B cell (primary cell): ENCODE measurements around the gene NRP1. TPM values are rescaled to one million over a fixed set of nuclear protein-coding genes. Genes with fewer than 3 reads are reported as not detected.

Experiments
- ATAC-seq: fragments of 200-7000 bp; cut with Tn5 transposase; one replicate; pipeline ENCODE4 v1.10.0; 2021; ENCODE audit warnings: low read depth, mild to moderate bottlenecking, moderate number of reproducible peaks, moderate library complexity
- CTCF ChIA-PET: fragments of 350-600 bp; sonication (Branson Sonifier 250); formaldehyde crosslinking; loops from one replicate; lab custom pipeline; 2021; ENCODE audit warnings: antibody characterized with exemption, inconsistent platforms; lab: Charles Lee
- POLR2A ChIA-PET: fragments of 350-600 bp; sonication (Branson Sonifier 250); formaldehyde crosslinking; loops from one replicate; lab custom pipeline; 2021; ENCODE audit warnings: antibody characterized with exemption; lab: Charles Lee
- DNase-seq: peaks from one replicate; pipeline ENCODE4 v3.0.0; 2013
- H2AFZ ChIP-seq: 2 replicates; pipeline ENCODE4 v1.6.1; 2012; ENCODE audit warnings: mild to moderate bottlenecking, low read depth, low read length; ENCODE audit not compliant: insufficient read depth, poor library complexity, severe bottlenecking
- H3K27ac ChIP-seq, 2 donors: 1 replicate in 1 of 2; 2 replicates in 1 of 2; pipeline ENCODE4 v1.5.1; 2012 to 2013; ENCODE audit warnings: low read length in 2 of 2, mild to moderate bottlenecking in 2 of 2, moderate library complexity in 1 of 2
- H3K27me3 ChIP-seq, 4 experiments: fragments of 200-600 bp in 1 of 4; sonication (generic) in 1 of 4; replicated peaks in 1 of 4; 1 replicate in 2 of 4; 2 replicates in 2 of 4; pipeline versions ENCODE4 v1.6.1 to v1.7.0; 2013 to 2016; ENCODE audit warnings: low read length in 3 of 4, mild to moderate bottlenecking in 2 of 4, mixed read lengths in 1 of 4, moderate library complexity in 1 of 4; ENCODE audit not compliant: insufficient read depth in 4 of 4, control insufficient read depth in 3 of 4; ENCODE audit errors: control extremely low read depth in 1 of 4
- H3K36me3 ChIP-seq, 2 experiments: replicated peaks in 1 of 2; 1 replicate in 1 of 2; 2 replicates in 1 of 2; pipeline versions ENCODE4 v1.6.1 to v1.7.1; 2013; ENCODE audit warnings: low read length in 1 of 2; ENCODE audit not compliant: insufficient read depth in 2 of 2, control insufficient read depth in 1 of 2; ENCODE audit errors: control extremely low read depth in 1 of 2, extremely low read depth in 1 of 2
- H3K4me1 ChIP-seq, 2 donors: fragments of 200-600 bp in 1 of 2; sonication (generic) in 1 of 2; 1 replicate in 1 of 2; 2 replicates in 1 of 2; pipeline versions ENCODE4 v1.5.1 to v1.6.1; 2013 to 2017; ENCODE audit warnings: low read length in 2 of 2; ENCODE audit not compliant: control insufficient read depth in 2 of 2, insufficient read depth in 2 of 2
- H3K4me2 ChIP-seq: replicated peaks from 2 replicates; pipeline ENCODE3; 2012; ENCODE audit warnings: mild to moderate bottlenecking, low read depth, low read length; ENCODE audit not compliant: poor library complexity, severe bottlenecking
- H3K4me3 ChIP-seq, 5 experiments: fragments of 200-600 bp in 1 of 5; sonication (generic) in 1 of 5; 1 replicate in 3 of 5; 2 replicates in 2 of 5; pipeline versions ENCODE4 v1.5.1 to v1.7.0; 2011 to 2016; ENCODE audit warnings: low read length in 4 of 5, mild to moderate bottlenecking in 4 of 5, low read depth in 2 of 5, control low read depth in 1 of 5, moderate library complexity in 1 of 5; ENCODE audit not compliant: insufficient read depth in 1 of 5; ENCODE audit errors: control extremely low read depth in 1 of 5, extremely low read depth in 1 of 5
- H3K79me2 ChIP-seq: fragments of 200-600 bp; sonication (generic); one replicate; pipeline ENCODE4 v1.6.0; 2016; ENCODE audit warnings: low read length; ENCODE audit not compliant: control insufficient read depth, insufficient read depth
- H3K9ac ChIP-seq: fragments of 200-600 bp; sonication (generic); 2 replicates; pipeline ENCODE4 v1.6.1; 2017; ENCODE audit warnings: mild to moderate bottlenecking, low read length, moderate library complexity
- H3K9me3 ChIP-seq, 3 donors: one replicate each; pipeline versions ENCODE4 v1.6.1 to v1.7.1; 2013; ENCODE audit warnings: low read length in 2 of 3; ENCODE audit not compliant: control insufficient read depth in 2 of 3, insufficient read depth in 1 of 3; ENCODE audit errors: control extremely low read depth in 1 of 3
- H4K20me1 ChIP-seq: 2 replicates; pipeline ENCODE4 v1.6.0; 2012; ENCODE audit warnings: mild to moderate bottlenecking, low read length; ENCODE audit not compliant: insufficient read depth, control insufficient read depth, poor library complexity, severe bottlenecking
- H3K27ac Mint-ChIP-seq: one replicate; pipeline ENCODE4 v1.8.0; 2021; ENCODE audit warnings: mixed read lengths
- H3K27me3 Mint-ChIP-seq: one replicate; pipeline ENCODE4 v1.8.0; 2021; ENCODE audit warnings: mixed read lengths
- H3K4me1 Mint-ChIP-seq: one replicate; pipeline ENCODE4 v1.8.0; 2021; ENCODE audit warnings: mixed read lengths
- H3K4me3 Mint-ChIP-seq: one replicate; pipeline ENCODE4 v1.8.0; 2021; ENCODE audit warnings: mixed read lengths
- H3K9me3 Mint-ChIP-seq: one replicate; pipeline ENCODE4 v1.8.0; 2022; ENCODE audit warnings: mixed read lengths; ENCODE audit not compliant: insufficient read depth
- EZH2 ChIP-seq: IDR thresholded peaks from 2 replicates; pipeline ENCODE4 v1.6.1; 2012; ENCODE audit warnings: borderline replicate concordance, low read depth, mild to moderate bottlenecking, moderate library complexity, low read length; ENCODE audit not compliant: insufficient read depth, poor library complexity, severe bottlenecking
- WGBS: methylation state at CpG from one replicate; pipeline ENCODE4 v1.1.5; 2013; ENCODE audit warnings: missing lambda C conversion rate; ENCODE audit not compliant: insufficient coverage; 5-methylcytosine and 5-hydroxymethylcytosine counted together
- intact Hi-C: fragments of 100-400 bp; cut with micrococcal nuclease; formaldehyde crosslinking; loops from one replicate; pipeline ENCODE4 v1.10.0; 2022
- polyA plus RNA-seq: library from polyadenylated mRNA; depleted of rRNA; stranded (reverse); fragments of >200 nt; gene quantifications from 2 replicates; pipeline ENCODE4 v1.2.3, GENCODE V29; 2012
- total RNA-seq, 2 donors: library from RNA; stranded (reverse); fragments of 120-200 nt in 1 of 2; gene quantifications; 1 replicate in 1 of 2; 2 replicates in 1 of 2; pipeline versions ENCODE4 v1.2.3 to v1.2.4, GENCODE V29; 2013 to 2022
- TF ChIP-seq, protein P1 (sequence below): fragments of 200-600 bp; IDR thresholded peaks from one replicate; pipeline ENCODE4 v1.8.0; 2022; ENCODE audit warnings: antibody characterized with exemption, mild to moderate bottlenecking

NRP1 gene
- total and polyA plus RNA-seq, 2 donors (not counting 1 experiment from before 2014, with no cell fraction given): 0.34 TPM; not detected in 1

DNA sequence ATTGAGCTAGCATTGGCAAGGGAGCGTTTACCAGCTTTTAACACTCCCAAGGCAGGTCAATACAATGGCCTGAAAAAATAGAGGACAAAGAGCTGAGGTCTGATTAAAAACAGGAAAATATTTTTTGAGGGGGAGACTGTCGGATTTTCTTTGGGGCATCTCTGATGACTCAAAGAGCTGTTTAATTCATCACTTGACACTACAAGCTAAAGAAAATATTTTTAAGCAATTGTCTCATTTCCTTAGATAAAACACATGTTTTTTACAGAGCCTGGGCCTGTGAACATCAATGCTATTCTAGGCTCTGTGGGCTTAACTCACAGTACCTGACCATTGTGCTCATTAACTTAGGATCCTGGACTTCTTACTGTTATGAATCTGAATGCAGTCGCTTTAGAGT, 100.8 kb downstream of the NRP1 start:
- no peaks in the 10 kb centered on the region for H3K9me3 Mint-ChIP-seq
- H3K9ac ChIP-seq: no peak overlapping the region
- ChIA-PET POLR2A (no interaction called here), CTCF (no interaction called here)
- H3K9me3 ChIP-seq: no peaks in the 10 kb centered on the region
- ATAC-seq (no peak), DNase-seq (no peak)
- H3K27ac ChIP-seq: no peak overlapping the region
- no CpG with 5 or more reads among the region's 3 CpGs for WGBS
- no peaks in the 10 kb centered on the region for H3K4me1 Mint-ChIP-seq
- TF ChIP-seq EZH2: no peak
- TF ChIP-seq, protein P1, sequence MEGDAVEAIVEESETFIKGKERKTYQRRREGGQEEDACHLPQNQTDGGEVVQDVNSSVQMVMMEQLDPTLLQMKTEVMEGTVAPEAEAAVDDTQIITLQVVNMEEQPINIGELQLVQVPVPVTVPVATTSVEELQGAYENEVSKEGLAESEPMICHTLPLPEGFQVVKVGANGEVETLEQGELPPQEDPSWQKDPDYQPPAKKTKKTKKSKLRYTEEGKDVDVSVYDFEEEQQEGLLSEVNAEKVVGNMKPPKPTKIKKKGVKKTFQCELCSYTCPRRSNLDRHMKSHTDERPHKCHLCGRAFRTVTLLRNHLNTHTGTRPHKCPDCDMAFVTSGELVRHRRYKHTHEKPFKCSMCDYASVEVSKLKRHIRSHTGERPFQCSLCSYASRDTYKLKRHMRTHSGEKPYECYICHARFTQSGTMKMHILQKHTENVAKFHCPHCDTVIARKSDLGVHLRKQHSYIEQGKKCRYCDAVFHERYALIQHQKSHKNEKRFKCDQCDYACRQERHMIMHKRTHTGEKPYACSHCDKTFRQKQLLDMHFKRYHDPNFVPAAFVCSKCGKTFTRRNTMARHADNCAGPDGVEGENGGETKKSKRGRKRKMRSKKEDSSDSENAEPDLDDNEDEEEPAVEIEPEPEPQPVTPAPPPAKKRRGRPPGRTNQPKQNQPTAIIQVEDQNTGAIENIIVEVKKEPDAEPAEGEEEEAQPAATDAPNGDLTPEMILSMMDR: no peak
- no peak overlapping the region for H2AFZ ChIP-seq
- H3K4me2 ChIP-seq: no peak overlapping the region
- H3K27me3 Mint-ChIP-seq: peaks cover 6% of the 10 kb centered on the region
- H3K4me3 Mint-ChIP-seq: no peak overlapping the region
- H4K20me1 ChIP-seq: no peaks in the 10 kb centered on the region
- H3K4me1 ChIP-seq: no peaks in the 10 kb centered on the region
- H3K79me2 ChIP-seq: no peaks in the 10 kb centered on the region
- no peaks in the 10 kb centered on the region for H3K36me3 ChIP-seq
- no peak overlapping the region for H3K27ac Mint-ChIP-seq
- H3K27me3 ChIP-seq: no peaks in the 10 kb centered on the region
- intact Hi-C loops: no loop called here
- no peak overlapping the region for H3K4me3 ChIP-seq

DNA sequence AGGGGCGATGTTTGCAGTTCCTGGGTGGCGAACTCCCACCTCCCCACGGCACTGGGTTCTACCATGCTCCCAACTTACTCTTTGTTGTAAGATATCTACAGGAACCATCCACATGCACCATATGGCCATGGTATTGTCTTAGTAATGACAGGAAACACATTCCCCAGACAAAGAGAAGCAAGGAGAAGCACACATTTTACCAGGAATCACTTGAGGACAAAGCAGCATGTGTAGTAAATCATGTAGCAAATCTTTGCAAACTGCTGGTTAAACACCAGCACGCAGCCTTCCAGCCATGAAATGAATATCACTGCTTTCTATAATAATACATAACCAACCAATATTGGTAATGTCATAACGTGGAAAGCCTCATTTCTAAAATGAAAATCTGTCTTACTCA, 101.2 kb downstream of the NRP1 start:
- Mint-ChIP-seq H3K9me3 (no peaks in the 10 kb centered on the region), H3K27me3 (peaks cover 6% of the 10 kb centered on the region), H3K4me3 (no peak overlapping the region), H3K27ac (no peak overlapping the region), H3K4me1 (no peaks in the 10 kb centered on the region)
- H4K20me1 ChIP-seq: no peaks in the 10 kb centered on the region
- TF ChIP-seq EZH2: no peak
- TF ChIP-seq, protein P1: no peak
- H3K4me1 ChIP-seq: no peaks in the 10 kb centered on the region
- no peak overlapping the region for H3K9ac ChIP-seq
- DNase-seq (no peak), ATAC-seq (no peak)
- H2AFZ ChIP-seq: no peak overlapping the region
- no peaks in the 10 kb centered on the region for H3K9me3 ChIP-seq
- H3K27me3 ChIP-seq: no peaks in the 10 kb centered on the region
- CTCF ChIA-PET: no interaction called here
- H3K36me3 ChIP-seq: no peaks in the 10 kb centered on the region
- H3K27ac ChIP-seq: no peak overlapping the region
- WGBS: 100% methylated on average over 1 of the region's 5 CpGs
- POLR2A ChIA-PET: no interaction called here
- H3K79me2 ChIP-seq: no peaks in the 10 kb centered on the region
- H3K4me2 ChIP-seq: no peak overlapping the region
- H3K4me3 ChIP-seq: no peak overlapping the region
- intact Hi-C loops: no loop called here
